ENCODE data around the gene YAP1. TPM values are rescaled to one million over a fixed set of nuclear protein-coding genes. Genes with fewer than 3 reads are reported as not detected.
A peak's percentile ranks its signal among the peaks of the same experiment; 100 is the strongest.

Gene YAP1
- total and polyA plus RNA-seq, 4 donors, result 3.7 to 65.6 (median 18.3) TPM

DNA sequence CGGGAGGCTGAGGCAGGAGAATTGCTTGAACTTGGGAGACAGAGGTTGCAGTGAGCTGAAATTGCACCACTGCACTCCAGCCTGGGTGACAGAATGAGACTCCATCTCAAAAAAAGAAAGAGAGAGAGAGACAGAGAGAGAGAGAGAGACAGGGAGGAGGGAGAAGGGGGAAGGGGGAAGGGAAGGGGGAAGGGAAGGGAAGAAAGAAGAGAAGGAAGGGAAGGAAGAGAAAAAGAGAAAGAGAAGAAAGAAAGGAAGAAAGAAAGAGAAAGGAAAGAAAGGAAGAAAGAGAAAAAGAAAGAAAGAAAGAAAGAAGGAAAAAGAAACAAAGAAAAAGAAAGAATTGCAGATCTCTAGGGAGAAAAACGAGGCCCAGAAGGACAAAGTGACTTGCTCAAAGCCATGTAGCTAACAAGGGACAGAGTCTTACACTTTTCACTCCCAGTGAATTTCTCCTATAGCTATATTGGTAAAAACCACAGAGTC lies 133.2 kb downstream of the YAP1 start:
- H3K27me3 ChIP-seq (ENCODE audit: control insufficient read depth in 4 of 4, insufficient read depth in 4 of 4, low read length in 3 of 4), result no peaks in the 10 kb centered on the region
- TF ChIP-seq RXRA (IDR thresholded peaks at IDR 0.05) (peak in 1 of 2 donors; percentile 30), GABPA (IDR thresholded peaks at IDR 0.05 in 1 of 2, conservative IDR thresholded peaks at IDR 0.05 in 1 of 2) (no peak)
- no peaks in the 10 kb centered on the region for H3K36me3 ChIP-seq (ENCODE audit: control insufficient read depth in 4 of 4, insufficient read depth in 3 of 4, low read depth in 1 of 4, low read length in 3 of 4)
- 89% methylated on average over 2 of the region's 2 CpGs for WGBS
- no peaks in the 10 kb centered on the region for H3K9me3 ChIP-seq (ENCODE audit: control insufficient read depth in 4 of 4, low read length in 3 of 4)
- no peak for DNase-seq (ENCODE audit: low spot score)
- no peak overlapping the region for H3K4me3 ChIP-seq (ENCODE audit: low read depth in 1 of 3, low read length in 3 of 3)
- H3K4me1 ChIP-seq (ENCODE audit: control insufficient read depth in 4 of 4, insufficient read depth in 4 of 4, low read length in 3 of 4), result peaks cover 0 to 3% (median 0%) of the 10 kb centered on the region in 4 donors
- no peak overlapping the region for H3K9ac ChIP-seq (ENCODE audit: low read depth in 1 of 2, low read length in 2 of 2)
- H3K27ac ChIP-seq (ENCODE audit: low read depth in 1 of 2, low read length in 2 of 2), result no peak overlapping the region

DNA sequence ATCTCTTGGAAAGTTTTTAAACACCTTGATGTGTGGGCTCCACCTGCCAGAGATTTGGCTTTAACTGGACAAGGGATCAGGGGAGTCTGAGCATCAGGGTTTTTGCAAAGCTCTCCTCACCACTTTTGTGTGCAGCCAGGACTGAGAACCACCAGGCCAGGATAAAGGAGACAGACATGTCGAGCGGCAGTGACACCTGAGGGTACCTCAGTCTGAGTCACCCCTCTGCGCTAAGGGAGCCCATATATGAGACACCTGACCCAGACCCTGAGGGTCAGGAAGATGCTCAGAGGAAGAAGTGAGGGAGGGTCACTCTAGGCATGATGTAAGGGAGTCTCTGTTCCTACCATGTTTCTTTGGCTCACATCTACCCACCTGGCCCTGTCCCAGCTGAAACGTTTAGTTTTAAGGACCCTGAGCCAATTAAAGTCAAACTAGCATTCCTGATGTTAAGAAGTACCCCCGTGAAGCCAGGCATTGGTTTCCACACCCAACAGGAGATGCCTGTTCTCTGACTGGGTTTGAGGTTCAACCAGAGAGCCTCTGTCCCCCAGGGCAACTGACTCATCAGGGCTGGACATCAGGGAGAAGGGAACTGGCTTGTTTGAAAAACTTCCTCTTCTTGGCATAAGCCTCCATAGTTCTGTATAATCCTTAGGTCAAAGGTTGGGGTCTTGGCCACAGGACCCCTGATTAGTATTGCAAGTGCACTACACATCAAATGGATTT lies 134.6 kb downstream of the YAP1 start:
- WGBS, result 78% methylated on average over 5 of the region's 5 CpGs
- TF ChIP-seq, protein P1, sequence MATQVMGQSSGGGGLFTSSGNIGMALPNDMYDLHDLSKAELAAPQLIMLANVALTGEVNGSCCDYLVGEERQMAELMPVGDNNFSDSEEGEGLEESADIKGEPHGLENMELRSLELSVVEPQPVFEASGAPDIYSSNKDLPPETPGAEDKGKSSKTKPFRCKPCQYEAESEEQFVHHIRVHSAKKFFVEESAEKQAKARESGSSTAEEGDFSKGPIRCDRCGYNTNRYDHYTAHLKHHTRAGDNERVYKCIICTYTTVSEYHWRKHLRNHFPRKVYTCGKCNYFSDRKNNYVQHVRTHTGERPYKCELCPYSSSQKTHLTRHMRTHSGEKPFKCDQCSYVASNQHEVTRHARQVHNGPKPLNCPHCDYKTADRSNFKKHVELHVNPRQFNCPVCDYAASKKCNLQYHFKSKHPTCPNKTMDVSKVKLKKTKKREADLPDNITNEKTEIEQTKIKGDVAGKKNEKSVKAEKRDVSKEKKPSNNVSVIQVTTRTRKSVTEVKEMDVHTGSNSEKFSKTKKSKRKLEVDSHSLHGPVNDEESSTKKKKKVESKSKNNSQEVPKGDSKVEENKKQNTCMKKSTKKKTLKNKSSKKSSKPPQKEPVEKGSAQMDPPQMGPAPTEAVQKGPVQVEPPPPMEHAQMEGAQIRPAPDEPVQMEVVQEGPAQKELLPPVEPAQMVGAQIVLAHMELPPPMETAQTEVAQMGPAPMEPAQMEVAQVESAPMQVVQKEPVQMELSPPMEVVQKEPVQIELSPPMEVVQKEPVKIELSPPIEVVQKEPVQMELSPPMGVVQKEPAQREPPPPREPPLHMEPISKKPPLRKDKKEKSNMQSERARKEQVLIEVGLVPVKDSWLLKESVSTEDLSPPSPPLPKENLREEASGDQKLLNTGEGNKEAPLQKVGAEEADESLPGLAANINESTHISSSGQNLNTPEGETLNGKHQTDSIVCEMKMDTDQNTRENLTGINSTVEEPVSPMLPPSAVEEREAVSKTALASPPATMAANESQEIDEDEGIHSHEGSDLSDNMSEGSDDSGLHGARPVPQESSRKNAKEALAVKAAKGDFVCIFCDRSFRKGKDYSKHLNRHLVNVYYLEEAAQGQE (IDR thresholded peaks at IDR 0.05), result no peak
- TF ChIP-seq YY1 (IDR thresholded peaks at IDR 0.05), result no peak
- no peak for TF ChIP-seq SP1 (IDR thresholded peaks at IDR 0.05)
- TF ChIP-seq TAF1 (conservative IDR thresholded peaks at IDR 0.05), result no peak
- TF ChIP-seq, protein P2, sequence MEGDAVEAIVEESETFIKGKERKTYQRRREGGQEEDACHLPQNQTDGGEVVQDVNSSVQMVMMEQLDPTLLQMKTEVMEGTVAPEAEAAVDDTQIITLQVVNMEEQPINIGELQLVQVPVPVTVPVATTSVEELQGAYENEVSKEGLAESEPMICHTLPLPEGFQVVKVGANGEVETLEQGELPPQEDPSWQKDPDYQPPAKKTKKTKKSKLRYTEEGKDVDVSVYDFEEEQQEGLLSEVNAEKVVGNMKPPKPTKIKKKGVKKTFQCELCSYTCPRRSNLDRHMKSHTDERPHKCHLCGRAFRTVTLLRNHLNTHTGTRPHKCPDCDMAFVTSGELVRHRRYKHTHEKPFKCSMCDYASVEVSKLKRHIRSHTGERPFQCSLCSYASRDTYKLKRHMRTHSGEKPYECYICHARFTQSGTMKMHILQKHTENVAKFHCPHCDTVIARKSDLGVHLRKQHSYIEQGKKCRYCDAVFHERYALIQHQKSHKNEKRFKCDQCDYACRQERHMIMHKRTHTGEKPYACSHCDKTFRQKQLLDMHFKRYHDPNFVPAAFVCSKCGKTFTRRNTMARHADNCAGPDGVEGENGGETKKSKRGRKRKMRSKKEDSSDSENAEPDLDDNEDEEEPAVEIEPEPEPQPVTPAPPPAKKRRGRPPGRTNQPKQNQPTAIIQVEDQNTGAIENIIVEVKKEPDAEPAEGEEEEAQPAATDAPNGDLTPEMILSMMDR (IDR thresholded peaks at IDR 0.05; ENCODE audit: low read depth, low read length, missing input control), result no peak
- TF ChIP-seq FOXA2 (IDR thresholded peaks at IDR 0.05), result no peak
- no peak for TF ChIP-seq RXRA (IDR thresholded peaks at IDR 0.05)
- no peak for TF ChIP-seq NR2F2 (IDR thresholded peaks at IDR 0.05)
- TF ChIP-seq, protein P3, sequence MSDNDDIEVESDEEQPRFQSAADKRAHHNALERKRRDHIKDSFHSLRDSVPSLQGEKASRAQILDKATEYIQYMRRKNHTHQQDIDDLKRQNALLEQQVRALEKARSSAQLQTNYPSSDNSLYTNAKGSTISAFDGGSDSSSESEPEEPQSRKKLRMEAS (IDR thresholded peaks at IDR 0.05), result no peak
- TF ChIP-seq, protein P4, sequence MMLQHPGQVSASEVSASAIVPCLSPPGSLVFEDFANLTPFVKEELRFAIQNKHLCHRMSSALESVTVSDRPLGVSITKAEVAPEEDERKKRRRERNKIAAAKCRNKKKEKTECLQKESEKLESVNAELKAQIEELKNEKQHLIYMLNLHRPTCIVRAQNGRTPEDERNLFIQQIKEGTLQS (IDR thresholded peaks at IDR 0.05), result no peak
- TF ChIP-seq, protein P5, sequence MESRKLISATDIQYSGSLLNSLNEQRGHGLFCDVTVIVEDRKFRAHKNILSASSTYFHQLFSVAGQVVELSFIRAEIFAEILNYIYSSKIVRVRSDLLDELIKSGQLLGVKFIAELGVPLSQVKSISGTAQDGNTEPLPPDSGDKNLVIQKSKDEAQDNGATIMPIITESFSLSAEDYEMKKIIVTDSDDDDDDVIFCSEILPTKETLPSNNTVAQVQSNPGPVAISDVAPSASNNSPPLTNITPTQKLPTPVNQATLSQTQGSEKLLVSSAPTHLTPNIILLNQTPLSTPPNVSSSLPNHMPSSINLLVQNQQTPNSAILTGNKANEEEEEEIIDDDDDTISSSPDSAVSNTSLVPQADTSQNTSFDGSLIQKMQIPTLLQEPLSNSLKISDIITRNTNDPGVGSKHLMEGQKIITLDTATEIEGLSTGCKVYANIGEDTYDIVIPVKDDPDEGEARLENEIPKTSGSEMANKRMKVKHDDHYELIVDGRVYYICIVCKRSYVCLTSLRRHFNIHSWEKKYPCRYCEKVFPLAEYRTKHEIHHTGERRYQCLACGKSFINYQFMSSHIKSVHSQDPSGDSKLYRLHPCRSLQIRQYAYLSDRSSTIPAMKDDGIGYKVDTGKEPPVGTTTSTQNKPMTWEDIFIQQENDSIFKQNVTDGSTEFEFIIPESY (IDR thresholded peaks at IDR 0.05), result no peak
- TF ChIP-seq EGR1 (IDR thresholded peaks at IDR 0.05; ENCODE audit: low read depth in 2 of 2), result no peak
- TF ChIP-seq RAD21 (IDR thresholded peaks at IDR 0.05), result no peak
- TF ChIP-seq FOXA1 (IDR thresholded peaks at IDR 0.05), result no peak
- TF ChIP-seq GABPA (IDR thresholded peaks at IDR 0.05 in 1 of 2, conservative IDR thresholded peaks at IDR 0.05 in 1 of 2), result no peak
- no peak for TF ChIP-seq JUND (IDR thresholded peaks at IDR 0.05)
- Histone ChIP-seq H3K9me3 (ENCODE audit: control insufficient read depth in 4 of 4, low read length in 3 of 4) (no peaks in the 10 kb centered on the region), H3K4me1 (ENCODE audit: control insufficient read depth in 4 of 4, insufficient read depth in 4 of 4, low read length in 3 of 4) (peaks cover 0 to 3% (median 0%) of the 10 kb centered on the region in 4 donors), H3K27ac (ENCODE audit: low read depth in 1 of 2, low read length in 2 of 2) (no peak overlapping the region), H3K4me3 (ENCODE audit: low read depth in 1 of 3, low read length in 3 of 3) (no peak overlapping the region), H3K27me3 (ENCODE audit: control insufficient read depth in 4 of 4, insufficient read depth in 4 of 4, low read length in 3 of 4) (no peaks in the 10 kb centered on the region), H3K9ac (ENCODE audit: low read depth in 1 of 2, low read length in 2 of 2) (no peak overlapping the region), H3K36me3 (ENCODE audit: control insufficient read depth in 4 of 4, insufficient read depth in 3 of 4, low read depth in 1 of 4, low read length in 3 of 4) (no peaks in the 10 kb centered on the region)
- DNase-seq (ENCODE audit: low spot score), result no peak

Measured in liver (tissue), 9 donors.